ENCODE results near the gene AMZ2.
"Not testable (repeated sequence)": the region's sequence is repeated elsewhere in the genome, so short reads cannot be mapped to it uniquely, and the experiment has no call there.

AMZ2 gene

DNA sequence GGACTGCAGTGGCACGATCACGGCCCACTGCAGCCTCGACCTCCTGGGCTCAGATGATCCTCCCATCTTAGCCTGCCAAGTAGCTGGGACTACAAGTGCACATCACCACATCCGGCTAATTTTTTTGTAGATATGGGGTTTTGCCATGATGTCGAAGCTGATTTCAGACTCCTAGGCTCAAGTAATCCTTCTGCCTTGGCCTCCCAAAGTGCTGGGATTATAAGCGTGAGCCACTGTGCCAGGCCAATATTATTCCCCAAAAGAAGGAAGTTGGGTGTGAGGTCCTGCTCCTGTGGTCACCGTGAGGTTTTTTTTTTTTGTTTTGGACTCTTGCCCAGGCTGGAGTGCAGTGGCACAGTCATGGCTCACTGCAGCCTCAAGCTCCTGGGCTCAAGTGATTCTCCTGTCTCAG, 1.5 kb downstream of the AMZ2 start:
- no peaks in the 10 kb centered on the region for H3K27me3 ChIP-seq (ENCODE audit: control insufficient read depth, insufficient read depth, low read length, poor library complexity, severe bottlenecking)
- no peak overlapping the region for H3K27ac ChIP-seq (ENCODE audit: insufficient read depth, low read depth, low read length, poor library complexity, severe bottlenecking)
- 93 to 95% methylated on average over 7 of the region's 7 CpGs for WGBS, 2 experiments
- H3K36me3 ChIP-seq (ENCODE audit: control insufficient read depth, insufficient read depth, low read length), result peaks cover 5% of the 10 kb centered on the region
- H3K4me1 ChIP-seq (ENCODE audit: control insufficient read depth, insufficient read depth, low read length), result peaks cover 7% of the 10 kb centered on the region
- no peak overlapping the region for H3K4me3 ChIP-seq (ENCODE audit: insufficient read depth, low read depth, low read length)
- no peaks in the 10 kb centered on the region for H3K9me3 ChIP-seq (ENCODE audit: control insufficient read depth, low read length)

DNA sequence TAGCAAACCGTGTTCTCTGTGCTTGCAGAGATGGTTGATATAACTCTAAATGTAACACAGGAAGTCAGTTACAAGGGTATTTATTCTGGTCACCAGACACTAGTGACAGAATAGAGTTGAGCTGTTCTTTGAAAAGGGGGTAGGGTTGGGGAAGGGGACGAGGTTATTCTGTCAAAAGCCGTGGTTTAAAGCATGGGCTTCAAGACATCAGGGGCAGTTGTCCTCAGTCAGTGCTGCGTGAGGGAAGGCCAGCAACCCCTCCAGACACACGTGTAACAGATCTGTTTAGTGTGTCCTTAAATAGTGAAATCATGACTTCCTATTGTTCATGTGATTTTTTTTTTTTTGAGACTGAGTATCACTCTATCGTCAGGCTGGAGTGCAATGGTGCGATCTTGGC, 5.6 kb downstream of the AMZ2 start:
- H3K27me3 ChIP-seq (ENCODE audit: control insufficient read depth, insufficient read depth, low read length, poor library complexity, severe bottlenecking); H3K36me3 ChIP-seq (ENCODE audit: control insufficient read depth, insufficient read depth, low read length); H3K27ac ChIP-seq (ENCODE audit: insufficient read depth, low read depth, low read length, poor library complexity, severe bottlenecking); H3K4me1 ChIP-seq (ENCODE audit: control insufficient read depth, insufficient read depth, low read length); H3K9me3 ChIP-seq (ENCODE audit: control insufficient read depth, low read length); H3K4me3 ChIP-seq (ENCODE audit: insufficient read depth, low read depth, low read length): not testable (repeated sequence)
- 94 to 95% methylated on average over 7 of the region's 7 CpGs for WGBS, 2 experiments

GRCh38 chr17:68255151-68255550, 7.3 kb downstream of the AMZ2 start:
- Histone ChIP-seq H3K27me3 (ENCODE audit: control insufficient read depth, insufficient read depth, low read length, poor library complexity, severe bottlenecking) (peaks cover 4% of the 10 kb centered on the region), H3K4me3 (ENCODE audit: insufficient read depth, low read depth, low read length) (no peak overlapping the region), H3K36me3 (ENCODE audit: control insufficient read depth, insufficient read depth, low read length) (peaks cover 4% of the 10 kb centered on the region), H3K4me1 (ENCODE audit: control insufficient read depth, insufficient read depth, low read length) (no peaks in the 10 kb centered on the region), H3K27ac (ENCODE audit: insufficient read depth, low read depth, low read length, poor library complexity, severe bottlenecking) (no peak overlapping the region), H3K9me3 (ENCODE audit: control insufficient read depth, low read length) (no peaks in the 10 kb centered on the region)
- 88 to 94% methylated on average over 4 of the region's 4 CpGs for WGBS, 2 experiments

DNA sequence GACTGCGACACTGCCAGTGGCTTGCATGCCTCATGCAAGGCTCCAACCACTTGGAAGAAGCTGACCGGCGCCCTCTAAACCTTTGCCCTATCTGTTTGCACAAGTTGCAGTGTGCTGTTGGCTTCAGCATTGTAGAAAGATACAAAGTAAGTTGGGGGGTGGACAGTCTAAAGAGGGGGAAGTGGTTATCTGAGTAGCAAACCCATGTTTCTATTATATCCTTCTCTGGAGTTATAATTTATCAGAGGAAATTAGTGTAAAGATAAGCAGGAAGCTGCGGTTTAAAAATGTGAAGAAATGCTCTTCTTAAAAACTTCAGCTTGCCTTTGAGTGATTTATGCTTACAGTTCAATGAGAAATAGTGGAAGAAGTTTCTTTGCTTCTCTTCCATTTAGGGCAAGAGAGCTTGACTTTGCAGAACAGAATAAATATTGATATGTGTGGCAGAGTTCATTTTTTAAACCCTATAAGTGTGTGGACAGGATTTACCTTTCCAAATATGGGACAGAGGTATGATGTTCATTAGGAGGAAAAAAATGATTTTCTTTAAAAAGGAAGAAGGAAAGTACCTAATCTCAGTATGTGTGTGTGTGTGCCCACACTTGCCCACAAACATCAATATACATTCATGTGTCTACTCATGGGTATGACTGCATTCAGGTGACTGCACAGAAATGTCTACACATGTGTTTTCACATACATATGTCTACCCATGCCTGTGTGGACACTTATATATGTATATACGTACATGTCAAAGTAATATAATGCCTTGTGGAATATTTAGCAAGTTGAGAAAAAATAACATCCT, 8.1 kb downstream of the AMZ2 start:
- Histone ChIP-seq H3K4me1 (ENCODE audit: control insufficient read depth, insufficient read depth, low read length) (no peaks in the 10 kb centered on the region), H3K27ac (ENCODE audit: insufficient read depth, low read depth, low read length, poor library complexity, severe bottlenecking) (no peak overlapping the region), H3K27me3 (ENCODE audit: control insufficient read depth, insufficient read depth, low read length, poor library complexity, severe bottlenecking) (peaks cover 4% of the 10 kb centered on the region), H3K4me3 (ENCODE audit: insufficient read depth, low read depth, low read length) (no peak overlapping the region), H3K36me3 (ENCODE audit: control insufficient read depth, insufficient read depth, low read length) (no peaks in the 10 kb centered on the region), H3K9me3 (ENCODE audit: control insufficient read depth, low read length) (no peaks in the 10 kb centered on the region)
- WGBS, 2 experiments, result 92 to 97% methylated on average over 4 of the region's 5 CpGs

- H3K9me3 ChIP-seq (ENCODE audit: control insufficient read depth, low read length); H3K36me3 ChIP-seq (ENCODE audit: control insufficient read depth, insufficient read depth, low read length); H3K4me3 ChIP-seq (ENCODE audit: insufficient read depth, low read depth, low read length); H3K27ac ChIP-seq (ENCODE audit: insufficient read depth, low read depth, low read length, poor library complexity, severe bottlenecking); H3K4me1 ChIP-seq (ENCODE audit: control insufficient read depth, insufficient read depth, low read length); H3K27me3 ChIP-seq (ENCODE audit: control insufficient read depth, insufficient read depth, low read length, poor library complexity, severe bottlenecking): not testable (repeated sequence)
- WGBS, 2 experiments, result 93 to 97% methylated on average over 4 of the region's 5 CpGs
These were observed 8.9 kb downstream of the AMZ2 start for GRCh38 chr17:68256701-68257100.

- no peaks in the 10 kb centered on the region for H3K9me3 ChIP-seq (ENCODE audit: control insufficient read depth, low read length)
- no peak overlapping the region for H3K27ac ChIP-seq (ENCODE audit: insufficient read depth, low read depth, low read length, poor library complexity, severe bottlenecking)
- no peaks in the 10 kb centered on the region for H3K4me1 ChIP-seq (ENCODE audit: control insufficient read depth, insufficient read depth, low read length)
- no peaks in the 10 kb centered on the region for H3K36me3 ChIP-seq (ENCODE audit: control insufficient read depth, insufficient read depth, low read length)
- no peak overlapping the region for H3K4me3 ChIP-seq (ENCODE audit: insufficient read depth, low read depth, low read length)
- H3K27me3 ChIP-seq (ENCODE audit: control insufficient read depth, insufficient read depth, low read length, poor library complexity, severe bottlenecking), result peaks cover 4% of the 10 kb centered on the region
These were observed 10.1 kb downstream of the AMZ2 start for GRCh38 chr17:68257934-68258333.

GRCh38 chr17:68258890-68259647, 11.2 kb downstream of the AMZ2 start:
- not testable (repeated sequence) for H3K9me3 ChIP-seq (ENCODE audit: control insufficient read depth, low read length); H3K27ac ChIP-seq (ENCODE audit: insufficient read depth, low read depth, low read length, poor library complexity, severe bottlenecking); H3K36me3 ChIP-seq (ENCODE audit: control insufficient read depth, insufficient read depth, low read length); H3K27me3 ChIP-seq (ENCODE audit: control insufficient read depth, insufficient read depth, low read length, poor library complexity, severe bottlenecking); H3K4me1 ChIP-seq (ENCODE audit: control insufficient read depth, insufficient read depth, low read length); H3K4me3 ChIP-seq (ENCODE audit: insufficient read depth, low read depth, low read length)
- 9 to 11% methylated on average over 34 to 35 of the region's 44 CpGs for WGBS, 2 experiments

GRCh38 chr17:68259648-68259951, 11.8 kb downstream of the AMZ2 start:
- H3K4me1 ChIP-seq (ENCODE audit: control insufficient read depth, insufficient read depth, low read length); H3K9me3 ChIP-seq (ENCODE audit: control insufficient read depth, low read length); H3K27me3 ChIP-seq (ENCODE audit: control insufficient read depth, insufficient read depth, low read length, poor library complexity, severe bottlenecking); H3K36me3 ChIP-seq (ENCODE audit: control insufficient read depth, insufficient read depth, low read length); H3K27ac ChIP-seq (ENCODE audit: insufficient read depth, low read depth, low read length, poor library complexity, severe bottlenecking); H3K4me3 ChIP-seq (ENCODE audit: insufficient read depth, low read depth, low read length): not testable (repeated sequence)
- 84 to 88% methylated on average over 1 of the region's 3 CpGs for WGBS, 2 experiments

GRCh38 chr17:68260051-68260762, 12.4 kb downstream of the AMZ2 start:
- no peak overlapping the region for H3K27ac ChIP-seq (ENCODE audit: insufficient read depth, low read depth, low read length, poor library complexity, severe bottlenecking)
- 91 to 96% methylated on average over 9 of the region's 9 CpGs for WGBS, 2 experiments
- H3K4me3 ChIP-seq (ENCODE audit: insufficient read depth, low read depth, low read length), result no peak overlapping the region
- H3K9me3 ChIP-seq (ENCODE audit: control insufficient read depth, low read length), result no peaks in the 10 kb centered on the region
- no peaks in the 10 kb centered on the region for H3K4me1 ChIP-seq (ENCODE audit: control insufficient read depth, insufficient read depth, low read length)
- peaks cover 4% of the 10 kb centered on the region for H3K27me3 ChIP-seq (ENCODE audit: control insufficient read depth, insufficient read depth, low read length, poor library complexity, severe bottlenecking)
- H3K36me3 ChIP-seq (ENCODE audit: control insufficient read depth, insufficient read depth, low read length), result no peaks in the 10 kb centered on the region

DNA sequence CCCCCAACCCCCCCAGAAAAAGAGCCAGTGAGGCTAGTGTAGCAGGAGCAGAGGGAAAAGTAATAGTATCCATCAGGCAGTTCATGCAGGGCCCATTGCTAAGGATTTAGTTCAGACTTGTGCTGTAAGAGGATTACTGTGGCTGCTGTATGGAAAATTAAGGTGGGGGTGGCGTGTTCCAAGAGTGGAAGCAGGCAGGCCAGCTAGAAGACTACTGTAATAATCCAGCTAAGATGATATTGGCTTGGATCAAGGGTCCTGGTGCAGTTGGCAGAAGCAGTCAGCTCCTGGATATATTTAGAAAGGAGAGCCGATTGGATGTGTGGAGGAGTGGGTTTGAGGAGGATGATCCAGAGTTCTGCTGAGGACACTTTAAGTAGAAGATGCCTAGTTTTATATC, 14.6 kb downstream of the AMZ2 start:
- H3K9me3 ChIP-seq (ENCODE audit: control insufficient read depth, low read length); H3K27me3 ChIP-seq (ENCODE audit: control insufficient read depth, insufficient read depth, low read length, poor library complexity, severe bottlenecking); H3K4me1 ChIP-seq (ENCODE audit: control insufficient read depth, insufficient read depth, low read length); H3K27ac ChIP-seq (ENCODE audit: insufficient read depth, low read depth, low read length, poor library complexity, severe bottlenecking); H3K4me3 ChIP-seq (ENCODE audit: insufficient read depth, low read depth, low read length); H3K36me3 ChIP-seq (ENCODE audit: control insufficient read depth, insufficient read depth, low read length): not testable (repeated sequence)
- whole genome bisulfite sequencing, 2 experiments, result 88 to 91% methylated on average over 2 of the region's 2 CpGs
